Measurements from ENCODE around the gene FGF7. TPM values are rescaled to one million over a fixed set of nuclear protein-coding genes. Genes with fewer than 3 reads are reported as not detected.
A peak's percentile ranks its signal among the peaks of the same experiment; 100 is the strongest.

The FGF7 gene
- total and polyA plus RNA-seq, 2 experiments from 2014 or later = 351 to 400 TPM

DNA sequence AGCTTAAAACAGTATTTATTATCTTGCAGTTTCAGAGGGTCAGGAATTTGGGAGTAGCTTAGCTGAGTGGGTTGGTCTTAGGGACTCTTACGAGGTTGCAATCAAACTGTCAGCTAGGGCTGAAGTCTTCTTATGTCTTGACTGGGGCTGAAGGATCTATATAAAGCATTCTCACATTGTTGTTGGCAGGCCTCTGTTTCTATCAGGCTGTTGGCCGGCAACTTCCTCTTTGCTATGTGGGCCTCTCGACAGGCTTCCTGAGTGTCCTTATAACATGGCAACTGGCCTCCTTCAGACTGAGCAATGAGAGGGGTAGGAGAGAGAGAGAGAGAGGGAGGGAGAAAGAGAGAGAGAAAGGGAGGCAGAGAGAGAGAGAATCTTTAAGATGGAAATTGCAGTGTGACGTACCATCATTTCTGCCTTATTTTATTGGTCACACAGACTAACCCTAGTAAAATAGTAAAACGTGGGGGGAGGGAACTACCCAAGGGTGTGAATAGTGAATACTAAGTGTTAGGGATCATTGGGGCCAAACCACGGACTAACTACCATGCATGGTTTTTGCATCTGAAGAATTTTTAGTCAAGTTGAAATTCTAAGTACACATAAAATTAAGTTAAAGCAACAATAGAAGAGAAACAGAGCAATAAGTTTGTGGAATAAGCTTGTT is 16.1 kb downstream of the FGF7 start:
- in situ Hi-C loops (cut with MboI) = no loop called here
- Histone ChIP-seq H3K27me3 (replicated peaks; ENCODE audit: insufficient read depth) (no peaks in the 10 kb centered on the region), H3K36me3 (ENCODE audit: low read depth) (peaks cover 52% of the 10 kb centered on the region), H3K4me2 (ENCODE audit: unreplicated experiment) (peak overlapping the region; percentile 100), H3F3A (ENCODE audit: insufficient read depth) (peaks cover 92% of the 10 kb centered on the region), H4K20me1 (ENCODE audit: insufficient read depth) (0 out of 2 replicates have a peak, but pooled peaks cover 4% of the 10 kb centered on the region), H3K27ac (peak overlapping the region; percentile 59), H3K4me1 (ENCODE audit: insufficient read depth) (peaks cover 98% of the 10 kb centered on the region), H2AFZ (no peak overlapping the region), H3K79me2 (ENCODE audit: insufficient read depth) (peaks cover 100% of the 10 kb centered on the region), H3K9ac (no peak overlapping the region; the same call in 1 of the 2 replicates), H3K9me2 (ENCODE audit: insufficient read depth) (no peaks in the 10 kb centered on the region), H3K4me3 (peak overlapping the region; percentile 18), H3K9me3 (ENCODE audit: low read depth) (no peaks in the 10 kb centered on the region)
- DNase-seq = no peak
- WGBS, 2 experiments (ENCODE audit: low coverage in 1 of 2, low lambda C conversion rate in 2 of 2, missing lambda C conversion rate in 2 of 2) = 56 to 68% methylated on average over 6 of the region's 6 CpGs
- TF ChIP-seq EZH2 (IDR thresholded peaks at IDR 0.05; ENCODE audit: insufficient read depth, poor library complexity, severe bottlenecking) (no peak), EZH2phosphoT487 (IDR thresholded peaks at IDR 0.05; ENCODE audit: insufficient read depth, low read depth) (no peak)

DNA sequence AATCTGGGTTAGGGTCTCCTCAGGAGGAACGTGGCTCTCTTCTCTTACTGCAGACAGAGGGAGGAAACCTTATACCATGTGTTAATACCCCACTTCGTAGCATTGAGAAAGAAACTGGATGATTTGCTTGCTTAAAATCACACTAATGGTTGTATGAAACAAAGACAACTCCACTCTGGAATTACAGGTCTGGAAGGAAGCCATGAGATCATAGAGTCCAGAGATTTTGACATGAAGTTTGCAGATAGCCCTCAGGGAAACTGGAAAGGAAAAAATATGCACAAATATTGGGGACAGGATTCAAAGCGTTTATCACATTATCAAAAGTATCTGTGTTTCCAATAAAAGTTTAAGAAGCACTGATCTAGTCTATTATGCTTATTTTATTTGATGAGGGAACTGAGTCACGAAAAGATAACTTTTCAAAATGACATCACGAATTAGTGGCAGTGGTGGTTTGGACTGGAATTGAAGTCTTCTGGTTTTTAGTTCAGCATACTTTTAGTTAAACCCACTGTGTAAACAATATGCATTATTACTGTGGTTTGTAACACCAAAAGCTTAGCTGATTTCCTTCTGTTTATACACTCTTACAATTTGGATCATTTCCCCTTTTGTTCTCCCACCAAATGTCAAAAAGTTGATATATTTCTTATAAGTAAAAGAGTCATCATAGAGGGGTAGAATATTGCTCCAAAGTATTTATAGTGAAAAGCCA is 16.8 kb downstream of the FGF7 start:
- no peaks in the 10 kb centered on the region for H3K9me2 ChIP-seq (ENCODE audit: insufficient read depth)
- H3K4me2 ChIP-seq (ENCODE audit: unreplicated experiment) = peak overlapping the region; percentile 49
- H3K27me3 ChIP-seq (replicated peaks; ENCODE audit: insufficient read depth) = no peaks in the 10 kb centered on the region
- H3K79me2 ChIP-seq (ENCODE audit: insufficient read depth) = peaks cover 100% of the 10 kb centered on the region
- 68 to 69% methylated on average over 5 of the region's 5 CpGs for WGBS, 2 experiments (ENCODE audit: low coverage in 1 of 2, low lambda C conversion rate in 2 of 2, missing lambda C conversion rate in 2 of 2)
- DNase-seq = peak; percentile 42
- in situ Hi-C loops (cut with MboI) = no loop called here
- H3K4me1 ChIP-seq (ENCODE audit: insufficient read depth) = peaks cover 98% of the 10 kb centered on the region
- no peak overlapping the region for H2AFZ ChIP-seq
- H3K27ac ChIP-seq = peak overlapping the region; percentile 59
- peaks cover 93% of the 10 kb centered on the region for H3F3A ChIP-seq (ENCODE audit: insufficient read depth)
- H3K4me3 ChIP-seq = 0 out of 2 replicates have a peak overlapping the region, but pooled peaks have one; percentile 3
- H3K9ac ChIP-seq = no peak overlapping the region; the same call in 1 of the 2 replicates
- 0 out of 2 replicates have a peak, but pooled peaks cover 4% of the 10 kb centered on the region for H4K20me1 ChIP-seq (ENCODE audit: insufficient read depth)
- no peak for TF ChIP-seq EZH2 (IDR thresholded peaks at IDR 0.05; ENCODE audit: insufficient read depth, poor library complexity, severe bottlenecking)
- no peak for TF ChIP-seq EZH2phosphoT487 (IDR thresholded peaks at IDR 0.05; ENCODE audit: insufficient read depth, low read depth)
- no peaks in the 10 kb centered on the region for H3K9me3 ChIP-seq (ENCODE audit: low read depth)
- peaks cover 57% of the 10 kb centered on the region for H3K36me3 ChIP-seq (ENCODE audit: low read depth)

DNA sequence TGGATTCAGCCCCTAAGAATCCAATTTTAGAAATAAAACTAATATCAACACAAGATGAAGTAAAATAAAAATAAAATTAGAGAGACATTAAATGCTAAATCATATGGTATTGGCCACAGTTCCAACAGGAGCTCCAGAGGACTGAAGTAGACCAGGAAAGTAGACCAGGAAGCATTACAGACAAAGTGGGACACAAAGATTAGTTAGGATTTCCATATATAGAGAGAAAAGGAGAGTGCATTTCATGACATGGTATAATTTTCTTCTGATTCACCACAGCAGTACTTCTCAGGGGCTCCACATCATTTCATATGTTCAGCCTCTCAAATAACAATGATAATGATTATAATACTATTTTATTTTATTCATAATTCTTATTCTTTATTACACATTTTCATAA is 18.3 kb downstream of the FGF7 start:
- H3K9ac ChIP-seq = no peak overlapping the region
- 0 out of 2 replicates have a peak, but pooled peaks cover 4% of the 10 kb centered on the region for H4K20me1 ChIP-seq (ENCODE audit: insufficient read depth)
- peaks cover 92% of the 10 kb centered on the region for H3F3A ChIP-seq (ENCODE audit: insufficient read depth)
- 0 out of 2 replicates have a peak overlapping the region, but pooled peaks have one; percentile 19 for H3K4me3 ChIP-seq
- TF ChIP-seq EZH2phosphoT487 (IDR thresholded peaks at IDR 0.05; ENCODE audit: insufficient read depth, low read depth) = no peak
- no peak for TF ChIP-seq EZH2 (IDR thresholded peaks at IDR 0.05; ENCODE audit: insufficient read depth, poor library complexity, severe bottlenecking)
- peaks cover 100% of the 10 kb centered on the region for H3K79me2 ChIP-seq (ENCODE audit: insufficient read depth)
- peak overlapping the region; percentile 59 for H3K27ac ChIP-seq
- in situ Hi-C loops (cut with MboI) = no loop called here
- H3K36me3 ChIP-seq (ENCODE audit: low read depth) = peaks cover 57% of the 10 kb centered on the region
- no peak for DNase-seq
- H2AFZ ChIP-seq = no peak overlapping the region
- H3K9me2 ChIP-seq (ENCODE audit: insufficient read depth) = no peaks in the 10 kb centered on the region
- H3K27me3 ChIP-seq (replicated peaks; ENCODE audit: insufficient read depth) = no peaks in the 10 kb centered on the region
- no peaks in the 10 kb centered on the region for H3K9me3 ChIP-seq (ENCODE audit: low read depth)
- H3K4me2 ChIP-seq (ENCODE audit: unreplicated experiment) = peak overlapping the region; percentile 49
- peaks cover 98% of the 10 kb centered on the region for H3K4me1 ChIP-seq (ENCODE audit: insufficient read depth)

DNA sequence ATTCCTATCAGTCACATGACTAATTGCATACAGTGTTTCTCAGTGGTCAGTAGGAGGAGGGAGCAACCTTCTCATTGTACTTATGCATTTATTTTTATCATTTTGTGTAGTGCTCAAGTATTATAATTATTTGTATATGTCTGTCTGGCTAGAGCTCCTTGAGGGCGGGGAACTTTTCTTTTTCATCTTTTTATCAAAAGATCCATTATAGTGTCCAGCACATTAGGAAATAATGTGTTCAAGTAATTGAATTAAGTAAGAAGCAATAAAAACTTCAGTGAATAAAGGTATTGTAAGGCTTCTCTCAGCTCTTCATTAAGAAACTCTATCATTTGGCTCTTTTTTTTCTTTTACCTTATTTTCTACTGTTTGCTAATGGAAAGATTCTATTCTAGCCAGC is 18.8 kb downstream of the FGF7 start:
- peaks cover 92% of the 10 kb centered on the region for H3F3A ChIP-seq (ENCODE audit: insufficient read depth)
- no peak overlapping the region for H3K4me3 ChIP-seq
- peak overlapping the region; percentile 49 for H3K4me2 ChIP-seq (ENCODE audit: unreplicated experiment)
- 100% methylated on average over 1 of the region's 1 CpG for WGBS, 2 experiments (ENCODE audit: low coverage in 1 of 2, low lambda C conversion rate in 2 of 2, missing lambda C conversion rate in 2 of 2)
- no peaks in the 10 kb centered on the region for H3K27me3 ChIP-seq (replicated peaks; ENCODE audit: insufficient read depth)
- peaks cover 56% of the 10 kb centered on the region for H3K36me3 ChIP-seq (ENCODE audit: low read depth)
- no peak overlapping the region for H3K9ac ChIP-seq
- peaks cover 100% of the 10 kb centered on the region for H3K79me2 ChIP-seq (ENCODE audit: insufficient read depth)
- no peak overlapping the region for H2AFZ ChIP-seq
- 0 out of 2 replicates have a peak, but pooled peaks cover 4% of the 10 kb centered on the region for H4K20me1 ChIP-seq (ENCODE audit: insufficient read depth)
- DNase-seq = no peak
- TF ChIP-seq EZH2 (IDR thresholded peaks at IDR 0.05; ENCODE audit: insufficient read depth, poor library complexity, severe bottlenecking) = no peak
- no peak for TF ChIP-seq EZH2phosphoT487 (IDR thresholded peaks at IDR 0.05; ENCODE audit: insufficient read depth, low read depth)
- no peaks in the 10 kb centered on the region for H3K9me3 ChIP-seq (ENCODE audit: low read depth)
- H3K9me2 ChIP-seq (ENCODE audit: insufficient read depth) = no peaks in the 10 kb centered on the region
- peaks cover 98% of the 10 kb centered on the region for H3K4me1 ChIP-seq (ENCODE audit: insufficient read depth)
- in situ Hi-C loops (cut with MboI) = no loop called here
- H3K27ac ChIP-seq = peak overlapping the region; percentile 59

All from GM23248 (cell line).